ENCODE measurements around the gene SPAG9. TPM values are rescaled to one million over a fixed set of nuclear protein-coding genes. Genes with fewer than 3 reads are reported as not detected.
"Not testable (repeated sequence)": the region's sequence is repeated elsewhere in the genome, so short reads cannot be mapped to it uniquely, and the experiment has no call there.

The SPAG9 gene
- total RNA-seq, 4 donors from 2014 or later, result 117 to 240 (median 154) TPM

- peak; percentile 37 to 53 for DNase-seq
- 59 to 67% methylated on average over 4 of the region's 4 CpGs for WGBS, 2 donors
Measured at GRCh38 chr17:51097708-51098446, 22.8 kb downstream of the SPAG9 start.

GRCh38 chr17:51091635-51092034, 29.0 kb downstream of the SPAG9 start:
- 48% methylated on average over 2 of the region's 2 CpGs for WGBS, 2 donors
- Histone ChIP-seq H3K27me3 (no peaks in the 10 kb centered on the region), H3K9me3 (no peaks in the 10 kb centered on the region), H3K4me1 (peaks cover 39% of the 10 kb centered on the region in 2 donors), H3K4me3 (replicated peaks in 1 of 3) (no peak overlapping the region), H3K36me3 (no peaks in the 10 kb centered on the region), H3K27ac (peak overlapping the region; percentile 18 to 51 (median 39))
- no peak for TF ChIP-seq POLR2A (IDR thresholded peaks at IDR 0.05)
- no peak for DNase-seq
- intact Hi-C loops (cut with DNase I), result no loop called here

More at GRCh38 chr17:51097708-51098446, 22.8 kb downstream of the SPAG9 start:
- peak overlapping the region; percentile 75 to 82 (median 81) for H3K27ac ChIP-seq
- intact Hi-C loops (cut with DNase I), result no loop called here
- H3K4me1 ChIP-seq, result peaks cover 73 to 76% of the 10 kb centered on the region in 2 donors
- H3K9me3 ChIP-seq, result no peaks in the 10 kb centered on the region
- H3K27me3 ChIP-seq, result no peaks in the 10 kb centered on the region
- no peak overlapping the region for H3K4me3 ChIP-seq (replicated peaks in 1 of 3)
- TF ChIP-seq POLR2A (IDR thresholded peaks at IDR 0.05), result no peak
- TF ChIP-seq CTCF (IDR thresholded peaks at IDR 0.05), result no peak
- H3K36me3 ChIP-seq, result no peaks in the 10 kb centered on the region

GRCh38 chr17:51088868-51089267, 31.8 kb downstream of the SPAG9 start:
- intact Hi-C loops (cut with DNase I); H3K4me3 ChIP-seq (replicated peaks in 1 of 3); H3K36me3 ChIP-seq; H3K27me3 ChIP-seq; H3K9me3 ChIP-seq; H3K27ac ChIP-seq: not testable (repeated sequence)
- H3K4me1 ChIP-seq, result peaks cover 21 to 32% of the 10 kb centered on the region in 2 donors
- DNase-seq, result peak in 1 of 2 donors; percentile 24
- WGBS, 2 donors, result 80 to 90% methylated on average over 10 of the region's 10 CpGs

- 95% methylated on average over 9 of the region's 9 CpGs for WGBS, 2 donors
- H3K36me3 ChIP-seq, result no peaks in the 10 kb centered on the region
- no peaks in the 10 kb centered on the region for H3K27me3 ChIP-seq
- intact Hi-C loops (cut with DNase I), result no loop called here
- no peak overlapping the region for H3K4me3 ChIP-seq (replicated peaks in 1 of 3)
- H3K4me1 ChIP-seq, result peaks cover 15 to 26% of the 10 kb centered on the region in 2 donors
- TF ChIP-seq CTCF (IDR thresholded peaks at IDR 0.05), result no peak
- TF ChIP-seq POLR2A (IDR thresholded peaks at IDR 0.05), result no peak
- H3K27ac ChIP-seq, result no peak overlapping the region
- no peaks in the 10 kb centered on the region for H3K9me3 ChIP-seq
- DNase-seq, result no peak
Measured at GRCh38 chr17:51088287-51088686, 32.4 kb downstream of the SPAG9 start.

GRCh38 chr17:51087072-51087757, 33.5 kb downstream of the SPAG9 start:
- Histone ChIP-seq H3K27me3 (no peaks in the 10 kb centered on the region), H3K4me1 (peaks cover 13 to 16% of the 10 kb centered on the region in 2 donors), H3K4me3 (replicated peaks in 1 of 3) (no peak overlapping the region), H3K27ac (no peak overlapping the region), H3K36me3 (no peaks in the 10 kb centered on the region), H3K9me3 (no peaks in the 10 kb centered on the region)
- DNase-seq, result no peak
- TF ChIP-seq CTCF (IDR thresholded peaks at IDR 0.05), result no peak
- no peak for TF ChIP-seq POLR2A (IDR thresholded peaks at IDR 0.05)
- WGBS, 2 donors, result 56 to 74% methylated on average over 2 of the region's 2 CpGs
- intact Hi-C loops (cut with DNase I), result no loop called here
